SH-SY5Y (cell line): ENCODE results near the gene CCDC78.

Source experiments
- GATA2 ChIP-seq: IDR thresholded peaks from 2 replicates; pipeline ENCODE4 v1.6.1; 2011; ENCODE audit warnings: mild to moderate bottlenecking, low read depth, low read length
- GATA3 ChIP-seq: IDR thresholded peaks from 2 replicates; pipeline ENCODE4 v1.6.1; 2011; ENCODE audit warnings: low read depth, mild to moderate bottlenecking, low read length, moderate library complexity

Gene CCDC78

GRCh38 chr16:680967-681745, 45.1 kb downstream of the CCDC78 start:
- TF ChIP-seq GATA3 (no peak), GATA2 (no peak)

GRCh38 chr16:680625-680945, 45.7 kb downstream of the CCDC78 start:
- TF ChIP-seq GATA2 (no peak), GATA3 (no peak)

- TF ChIP-seq GATA2 (no peak), GATA3 (no peak)
Observed at GRCh38 chr16:679814-680624, 46.2 kb downstream of the CCDC78 start, which contains the start of gene STUB1. Gene STUB1 (plus strand): TSS chr16:680410. CDS start chr16:680526, 116 bp downstream.

GRCh38 chr16:678858-679813, 47.1 kb downstream of the CCDC78 start:
- no peak for TF ChIP-seq GATA2
- TF ChIP-seq GATA3, result no peak

- TF ChIP-seq GATA2 (no peak), GATA3 (no peak)
Observed at GRCh38 chr16:678209-678857, 47.9 kb downstream of the CCDC78 start.

- TF ChIP-seq GATA3, result no peak
- no peak for TF ChIP-seq GATA2
Observed at GRCh38 chr16:677316-678190, 48.7 kb downstream of the CCDC78 start.

GRCh38 chr16:676913-677312, 49.3 kb downstream of the CCDC78 start:
- TF ChIP-seq GATA3, result no peak
- TF ChIP-seq GATA2, result no peak

- TF ChIP-seq GATA2, result no peak
- TF ChIP-seq GATA3, result no peak
Observed at GRCh38 chr16:676565-676902, 49.7 kb downstream of the CCDC78 start.

GRCh38 chr16:675884-676564, 50.2 kb downstream of the CCDC78 start:
- TF ChIP-seq GATA3 (no peak), GATA2 (no peak)

- TF ChIP-seq GATA2 (no peak), GATA3 (no peak)
Observed at GRCh38 chr16:674968-675883, 51.0 kb downstream of the CCDC78 start, which contains the start of gene RHBDL1. Gene RHBDL1 (plus strand): TSS chr16:675671. CDS start chr16:675791, 120 bp downstream.

- TF ChIP-seq GATA3, result no peak
- TF ChIP-seq GATA2, result no peak
Observed at GRCh38 chr16:674214-674881, 51.9 kb downstream of the CCDC78 start.

GRCh38 chr16:673399-673991, 52.7 kb downstream of the CCDC78 start:
- TF ChIP-seq GATA3, result no peak
